ENCODE data around the gene PLEKHH2. TPM values are rescaled to one million over a fixed set of nuclear protein-coding genes. Genes with fewer than 3 reads are reported as not detected.

Gene PLEKHH2
- total RNA-seq, 1 donor from 2014 or later, result 0.11 TPM

DNA sequence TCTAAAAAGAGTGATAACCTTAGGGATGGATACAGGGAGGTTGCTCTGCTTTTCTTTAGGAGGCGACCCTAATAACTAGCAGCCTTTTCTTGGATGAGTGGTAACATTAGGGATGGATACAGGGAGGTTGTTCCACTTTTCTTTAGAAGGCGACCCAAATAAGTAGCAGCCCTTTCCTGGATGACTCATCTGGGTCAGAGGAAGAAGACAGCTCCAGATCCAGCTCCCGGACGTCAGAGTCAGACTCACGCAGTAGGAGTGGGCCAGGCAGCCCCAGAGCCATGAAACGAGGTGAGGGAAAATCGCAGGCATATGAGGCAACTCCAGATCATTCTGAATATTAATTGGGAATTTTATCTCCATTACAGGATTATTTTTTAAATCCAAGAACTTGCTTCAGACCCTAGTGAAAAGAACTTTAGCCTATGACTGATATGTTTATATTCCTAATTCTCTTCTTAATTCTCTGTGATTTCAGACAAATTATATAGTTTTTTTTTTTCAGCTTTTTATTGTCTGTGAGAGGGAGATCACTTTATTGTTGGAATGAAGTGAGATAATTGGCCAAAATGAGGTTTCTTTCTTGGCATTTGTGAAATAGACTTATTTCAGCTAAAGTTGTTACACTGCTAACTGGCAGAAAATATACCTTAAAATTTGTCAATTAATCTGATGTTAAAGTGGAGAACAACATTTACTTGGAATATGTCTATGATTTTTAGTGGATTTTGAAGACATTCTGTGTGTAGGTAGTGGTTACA lies 70.4 kb downstream of the PLEKHH2 start:
- no peak overlapping the region for H3K4me3 Mint-ChIP-seq
- POLR2A ChIA-PET, result no interaction called here
- H3K27ac Mint-ChIP-seq, result no peak overlapping the region
- ATAC-seq (ENCODE audit: low read depth) (no peak), DNase-seq (no peak)
- intact Hi-C loops (cut with micrococcal nuclease), result no loop called here
- H3K4me1 Mint-ChIP-seq, result no peaks in the 10 kb centered on the region
- CTCF ChIA-PET, result no interaction called here
- peaks cover 29% of the 10 kb centered on the region for H3K27me3 Mint-ChIP-seq
- TF ChIP-seq, protein P1, sequence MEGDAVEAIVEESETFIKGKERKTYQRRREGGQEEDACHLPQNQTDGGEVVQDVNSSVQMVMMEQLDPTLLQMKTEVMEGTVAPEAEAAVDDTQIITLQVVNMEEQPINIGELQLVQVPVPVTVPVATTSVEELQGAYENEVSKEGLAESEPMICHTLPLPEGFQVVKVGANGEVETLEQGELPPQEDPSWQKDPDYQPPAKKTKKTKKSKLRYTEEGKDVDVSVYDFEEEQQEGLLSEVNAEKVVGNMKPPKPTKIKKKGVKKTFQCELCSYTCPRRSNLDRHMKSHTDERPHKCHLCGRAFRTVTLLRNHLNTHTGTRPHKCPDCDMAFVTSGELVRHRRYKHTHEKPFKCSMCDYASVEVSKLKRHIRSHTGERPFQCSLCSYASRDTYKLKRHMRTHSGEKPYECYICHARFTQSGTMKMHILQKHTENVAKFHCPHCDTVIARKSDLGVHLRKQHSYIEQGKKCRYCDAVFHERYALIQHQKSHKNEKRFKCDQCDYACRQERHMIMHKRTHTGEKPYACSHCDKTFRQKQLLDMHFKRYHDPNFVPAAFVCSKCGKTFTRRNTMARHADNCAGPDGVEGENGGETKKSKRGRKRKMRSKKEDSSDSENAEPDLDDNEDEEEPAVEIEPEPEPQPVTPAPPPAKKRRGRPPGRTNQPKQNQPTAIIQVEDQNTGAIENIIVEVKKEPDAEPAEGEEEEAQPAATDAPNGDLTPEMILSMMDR (IDR thresholded peaks at IDR 0.05), result no peak
- no peaks in the 10 kb centered on the region for H3K9me3 Mint-ChIP-seq
- no peaks in the 10 kb centered on the region for H3K36me3 Mint-ChIP-seq (ENCODE audit: low read depth)

DNA sequence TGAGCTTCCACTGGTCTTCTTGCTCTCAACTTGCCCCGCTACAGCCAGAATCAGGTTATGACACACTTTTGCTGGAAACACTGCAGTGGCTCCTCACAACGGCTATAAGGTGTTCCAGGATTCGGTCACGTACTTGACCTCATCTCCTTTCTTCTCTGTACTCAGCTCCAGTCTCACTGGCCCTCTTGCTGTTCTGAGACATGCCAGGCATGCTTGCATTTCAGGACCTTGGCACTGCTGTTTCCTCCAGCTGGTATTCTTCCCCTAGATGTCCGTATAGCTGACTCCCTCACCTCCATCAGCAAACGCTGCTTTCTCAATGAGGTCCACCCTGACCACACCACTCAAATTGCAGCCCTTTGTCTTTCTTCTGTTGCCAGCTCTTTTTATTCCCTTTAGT lies 71.1 kb downstream of the PLEKHH2 start:
- Mint-ChIP-seq H3K4me1 (no peaks in the 10 kb centered on the region), H3K27ac (no peak overlapping the region), H3K9me3 (no peaks in the 10 kb centered on the region), H3K27me3 (peaks cover 31% of the 10 kb centered on the region), H3K36me3 (ENCODE audit: low read depth) (no peaks in the 10 kb centered on the region), H3K4me3 (no peak overlapping the region)
- TF ChIP-seq, protein P1 (IDR thresholded peaks at IDR 0.05), result no peak
- ChIA-PET POLR2A (no interaction called here), CTCF (no interaction called here)
- no peak for DNase-seq
- intact Hi-C loops (cut with micrococcal nuclease), result no loop called here
- ATAC-seq (ENCODE audit: low read depth), result no peak

DNA sequence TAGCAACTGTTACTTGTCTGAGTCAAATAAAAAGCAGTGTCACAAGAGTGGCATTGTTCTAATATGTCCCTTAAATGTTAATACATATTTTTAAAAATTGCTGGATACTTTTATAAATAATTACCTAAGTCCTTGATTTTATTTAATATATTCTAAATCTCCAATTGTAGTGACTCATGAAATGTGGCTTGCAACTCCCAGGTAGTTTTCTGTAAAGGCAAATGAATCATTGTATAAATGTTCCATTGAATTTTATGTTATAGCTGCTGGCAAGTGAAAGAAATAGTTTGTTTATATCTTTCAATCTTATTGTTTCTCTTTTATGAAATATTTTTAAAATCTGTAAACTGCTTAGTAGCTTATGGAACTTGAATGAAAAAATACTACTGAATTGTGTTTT lies 71.8 kb downstream of the PLEKHH2 start:
- H3K4me3 Mint-ChIP-seq, result no peak overlapping the region
- ChIA-PET POLR2A (no interaction called here), CTCF (no interaction called here)
- no peaks in the 10 kb centered on the region for H3K9me3 Mint-ChIP-seq
- intact Hi-C loops (cut with micrococcal nuclease), result no loop called here
- H3K4me1 Mint-ChIP-seq, result no peaks in the 10 kb centered on the region
- TF ChIP-seq, protein P1 (IDR thresholded peaks at IDR 0.05), result no peak
- H3K27ac Mint-ChIP-seq, result no peak overlapping the region
- peaks cover 31% of the 10 kb centered on the region for H3K27me3 Mint-ChIP-seq
- DNase-seq (no peak), ATAC-seq (ENCODE audit: low read depth) (no peak)
- H3K36me3 Mint-ChIP-seq (ENCODE audit: low read depth), result no peaks in the 10 kb centered on the region

DNA sequence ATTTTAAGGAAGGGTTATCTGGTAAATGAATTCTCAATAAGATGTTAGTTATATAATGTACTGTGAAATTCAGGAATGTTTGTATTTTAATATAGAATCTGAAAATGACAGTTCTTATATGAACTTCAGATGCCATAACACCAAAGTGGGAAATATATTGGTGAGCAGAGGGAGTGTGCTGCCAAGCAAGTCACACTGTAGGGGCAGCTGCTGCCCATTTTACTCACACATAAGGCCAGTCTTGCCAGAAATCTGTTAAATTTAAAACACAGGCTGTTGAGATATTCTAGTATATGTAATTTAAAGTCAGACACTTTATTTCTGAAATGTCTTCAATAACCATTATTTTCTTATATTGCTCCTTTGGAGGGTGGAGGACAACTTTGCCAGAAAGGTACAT lies 73.8 kb downstream of the PLEKHH2 start:
- H3K4me1 Mint-ChIP-seq, result no peaks in the 10 kb centered on the region
- no peaks in the 10 kb centered on the region for H3K9me3 Mint-ChIP-seq
- CTCF ChIA-PET, result no interaction called here
- H3K36me3 Mint-ChIP-seq (ENCODE audit: low read depth), result no peaks in the 10 kb centered on the region
- POLR2A ChIA-PET, result no interaction called here
- DNase-seq (no peak), ATAC-seq (ENCODE audit: low read depth) (no peak)
- H3K4me3 Mint-ChIP-seq, result no peak overlapping the region
- TF ChIP-seq, protein P1 (IDR thresholded peaks at IDR 0.05), result no peak
- intact Hi-C loops (cut with micrococcal nuclease), result no loop called here
- H3K27ac Mint-ChIP-seq, result no peak overlapping the region
- peaks cover 32% of the 10 kb centered on the region for H3K27me3 Mint-ChIP-seq

DNA sequence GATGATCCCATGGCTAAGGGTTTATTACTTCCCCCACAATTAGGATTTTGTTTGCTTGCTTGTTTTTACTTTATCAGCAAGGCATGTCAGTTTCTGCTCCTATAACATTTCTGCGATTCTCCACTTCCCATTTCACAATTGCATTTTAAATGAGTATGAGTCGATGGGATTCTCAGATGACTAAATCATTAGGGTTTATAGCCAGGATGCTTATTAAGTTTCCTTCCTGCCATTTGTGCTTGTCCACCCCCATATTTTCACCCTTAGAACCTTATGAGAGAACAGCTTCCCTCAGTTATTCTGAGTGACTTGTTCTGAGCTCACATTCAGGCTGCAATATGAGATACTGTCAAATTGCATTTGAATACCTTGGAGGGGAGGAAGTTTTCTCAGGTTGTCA lies 77.1 kb downstream of the PLEKHH2 start:
- H3K27ac Mint-ChIP-seq, result no peak overlapping the region
- DNase-seq (no peak), ATAC-seq (ENCODE audit: low read depth) (no peak)
- intact Hi-C loops (cut with micrococcal nuclease), result no loop called here
- CTCF ChIA-PET, result no interaction called here
- H3K27me3 Mint-ChIP-seq, result peaks cover 18% of the 10 kb centered on the region
- H3K4me1 Mint-ChIP-seq, result peaks cover 6% of the 10 kb centered on the region
- H3K36me3 Mint-ChIP-seq (ENCODE audit: low read depth), result no peaks in the 10 kb centered on the region
- TF ChIP-seq, protein P1 (IDR thresholded peaks at IDR 0.05), result no peak
- no peak overlapping the region for H3K4me3 Mint-ChIP-seq
- POLR2A ChIA-PET, result no interaction called here
- peaks cover 2% of the 10 kb centered on the region for H3K9me3 Mint-ChIP-seq
